Mesenchymal stem cell (in vitro differentiated cells and primary cell): ENCODE measurements around the gene APOBEC3H.

Experiments used
- DNase-seq: peaks from one replicate; pipeline ENCODE4 v3.0.0-alpha.2; 2013
- H2AFZ ChIP-seq: one replicate; pipeline ENCODE4 v1.6.1; 2013; ENCODE audit warnings: low read depth, mild to moderate bottlenecking, control low read depth, inconsistent platforms, low read length, moderate library complexity
- H2AK5ac ChIP-seq: 2 replicates; pipeline ENCODE4 v1.6.1; 2013; ENCODE audit warnings: low read length, moderate library complexity, mild to moderate bottlenecking, inconsistent platforms; ENCODE audit not compliant: severe bottlenecking
- H2BK120ac ChIP-seq: one replicate; pipeline ENCODE4 v1.6.1; 2013; ENCODE audit warnings: low read depth, mild to moderate bottlenecking, inconsistent platforms, low read length, moderate library complexity
- H2BK12ac ChIP-seq, 2 experiments: one replicate each; pipeline ENCODE4 v1.6.1; 2013; ENCODE audit warnings: inconsistent platforms in 2 of 2, low read length in 2 of 2, mild to moderate bottlenecking in 2 of 2, moderate library complexity in 2 of 2, control low read depth in 1 of 2
- H2BK15ac ChIP-seq: one replicate; pipeline ENCODE4 v1.6.1; 2013; ENCODE audit warnings: mild to moderate bottlenecking, low read depth, inconsistent platforms; ENCODE audit not compliant: poor library complexity, severe bottlenecking
- H2BK5ac ChIP-seq: 2 replicates; pipeline ENCODE4 v1.6.1; 2013; ENCODE audit warnings: low read depth, mild to moderate bottlenecking, low read length, control low read depth, inconsistent platforms; ENCODE audit not compliant: poor library complexity, severe bottlenecking
- H3K14ac ChIP-seq, 2 experiments: one replicate each; pipeline ENCODE4 v1.6.1; 2013; ENCODE audit warnings: inconsistent platforms in 2 of 2, low read length in 2 of 2, control low read depth in 1 of 2, mild to moderate bottlenecking in 1 of 2, moderate library complexity in 1 of 2
- H3K18ac ChIP-seq, 2 experiments: one replicate each; pipeline ENCODE4 v1.6.1; 2013; ENCODE audit warnings: inconsistent platforms in 2 of 2, low read length in 2 of 2, control low read depth in 1 of 2, low read depth in 1 of 2, mild to moderate bottlenecking in 1 of 2
- H3K23ac ChIP-seq, 2 experiments: one replicate each; pipeline ENCODE4 v1.6.1; 2013; ENCODE audit warnings: inconsistent platforms in 2 of 2, low read length in 2 of 2, mild to moderate bottlenecking in 2 of 2, moderate library complexity in 2 of 2, control low read depth in 1 of 2
- H3K27ac ChIP-seq: 2 replicates; pipeline ENCODE4 v1.5.1; 2013; ENCODE audit warnings: mild to moderate bottlenecking, moderate library complexity, low read length, control low read depth, inconsistent platforms; ENCODE audit not compliant: poor library complexity, severe bottlenecking
- H3K27me3 ChIP-seq, 2 experiments: 2 replicates each; pipeline versions ENCODE4 v1.6.1 to v1.7.0; 2013; ENCODE audit warnings: low read length in 2 of 2, mild to moderate bottlenecking in 2 of 2, moderate library complexity in 2 of 2, control low read depth in 1 of 2, inconsistent platforms in 1 of 2; ENCODE audit not compliant: control insufficient read depth in 1 of 2, insufficient read depth in 1 of 2
- H3K36me3 ChIP-seq, 2 experiments: 2 replicates each; pipeline versions ENCODE4 v1.6.1 to v1.7.0; 2013; ENCODE audit warnings: low read length in 2 of 2, control low read depth in 1 of 2, inconsistent platforms in 1 of 2, low read depth in 1 of 2, mild to moderate bottlenecking in 1 of 2; ENCODE audit not compliant: insufficient read depth in 2 of 2, control insufficient read depth in 1 of 2
- H3K4ac ChIP-seq, 2 experiments: one replicate each; pipeline ENCODE4 v1.6.1; 2013; ENCODE audit warnings: inconsistent platforms in 2 of 2, low read length in 2 of 2, mild to moderate bottlenecking in 2 of 2, moderate library complexity in 2 of 2, control low read depth in 1 of 2, low read depth in 1 of 2
- H3K4me1 ChIP-seq: 2 replicates; pipeline ENCODE4 v1.6.1; 2013; ENCODE audit warnings: low read depth, low read length, control low read depth; ENCODE audit not compliant: control insufficient read depth, insufficient read depth
- H3K4me2 ChIP-seq: 2 replicates; pipeline ENCODE4 v1.6.1; 2013; ENCODE audit warnings: low read length, mild to moderate bottlenecking, inconsistent platforms; ENCODE audit not compliant: poor library complexity, severe bottlenecking
- H3K4me3 ChIP-seq, 2 experiments: 2 replicates each; pipeline versions ENCODE4 v1.5.1 to v1.7.0; 2013; ENCODE audit warnings: low read length in 2 of 2, mild to moderate bottlenecking in 2 of 2, control low read depth in 1 of 2, low read depth in 1 of 2; ENCODE audit not compliant: insufficient read depth in 1 of 2
- H3K79me1 ChIP-seq: replicated peaks from 2 replicates; pipeline ENCODE4 v1.6.1; 2013; ENCODE audit warnings: mild to moderate bottlenecking, control low read depth, low read length, inconsistent platforms; ENCODE audit not compliant: poor library complexity, severe bottlenecking
- H3K9ac ChIP-seq: 2 replicates; pipeline ENCODE4 v1.7.0; 2013; ENCODE audit warnings: mild to moderate bottlenecking, low read length, moderate library complexity
- H3K9me3 ChIP-seq: 2 replicates; pipeline ENCODE4 v1.7.0; 2013; ENCODE audit warnings: mild to moderate bottlenecking, low read length; ENCODE audit not compliant: control insufficient read depth
- H4K8ac ChIP-seq: one replicate; pipeline ENCODE4 v1.6.1; 2013; ENCODE audit warnings: inconsistent platforms, mild to moderate bottlenecking, low read length, moderate library complexity
- H4K91ac ChIP-seq: one replicate; pipeline ENCODE4 v1.6.1; 2013; ENCODE audit warnings: mild to moderate bottlenecking, low read length, inconsistent platforms
- WGBS: methylation state at CpG from one replicate; pipeline ENCODE4 v1.1.7; 2013; ENCODE audit warnings: mixed read lengths; 5-methylcytosine and 5-hydroxymethylcytosine counted together

The APOBEC3H gene

GRCh38 chr22:39135092-39135896, 38.2 kb downstream of the APOBEC3H start:
- Histone ChIP-seq H2AFZ (no peak overlapping the region), H3K4ac (no peak overlapping the region), H3K36me3 (peaks cover 7 to 8% of the 10 kb centered on the region in 2 experiments), H4K91ac (no peak overlapping the region), H2BK15ac (no peak overlapping the region), H3K9me3 (no peaks in the 10 kb centered on the region), H2BK5ac (no peak overlapping the region), H3K23ac (no peak overlapping the region), H3K27ac (no peak overlapping the region), H3K18ac (no peak overlapping the region), H3K4me1 (peaks cover 12% of the 10 kb centered on the region), H2BK12ac (no peak overlapping the region), H3K79me1 (no peaks in the 10 kb centered on the region), H3K4me2 (no peak overlapping the region), H2AK5ac (no peak overlapping the region), H3K4me3 (no peak overlapping the region), H2BK120ac (no peak overlapping the region), H3K9ac (no peak overlapping the region), H4K8ac (no peak overlapping the region), H3K14ac (no peak overlapping the region), H3K27me3 (peaks cover 0 to 13% of the 10 kb centered on the region in 2 experiments)
- peak; percentile 57 for DNase-seq
- WGBS = 37% methylated on average over 15 of the region's 15 CpGs

GRCh38 chr22:39136317-39136716, 39.3 kb downstream of the APOBEC3H start:
- no peak overlapping the region for H3K4ac ChIP-seq
- H2BK15ac ChIP-seq = no peak overlapping the region
- no peak overlapping the region for H2BK5ac ChIP-seq
- peaks cover 0 to 13% of the 10 kb centered on the region in 2 experiments for H3K27me3 ChIP-seq
- no peak overlapping the region for H3K27ac ChIP-seq
- H2BK120ac ChIP-seq = no peak overlapping the region
- no peaks in the 10 kb centered on the region for H3K79me1 ChIP-seq
- H3K4me2 ChIP-seq = no peak overlapping the region
- no peak overlapping the region for H3K4me3 ChIP-seq
- peaks cover 8% of the 10 kb centered on the region for H3K4me1 ChIP-seq
- no peaks in the 10 kb centered on the region for H3K9me3 ChIP-seq
- H3K36me3 ChIP-seq = peaks cover 8 to 11% of the 10 kb centered on the region in 2 experiments
- DNase-seq = no peak
- H3K9ac ChIP-seq = no peak overlapping the region
- no peak overlapping the region for H2AFZ ChIP-seq
- H2AK5ac ChIP-seq = no peak overlapping the region
- no peak overlapping the region for H4K91ac ChIP-seq
- H4K8ac ChIP-seq = no peak overlapping the region
- no peak overlapping the region for H3K23ac ChIP-seq
- no peak overlapping the region for H2BK12ac ChIP-seq
- H3K18ac ChIP-seq = no peak overlapping the region
- no peak overlapping the region for H3K14ac ChIP-seq
- WGBS = 89% methylated on average over 8 of the region's 8 CpGs

- no peak overlapping the region for H3K14ac ChIP-seq
- H2BK15ac ChIP-seq = no peak overlapping the region
- H2BK120ac ChIP-seq = no peak overlapping the region
- no peak overlapping the region for H2AFZ ChIP-seq
- no peak overlapping the region for H3K9ac ChIP-seq
- H3K4me3 ChIP-seq = no peak overlapping the region
- H3K4ac ChIP-seq = no peak overlapping the region
- H4K91ac ChIP-seq = no peak overlapping the region
- no peaks in the 10 kb centered on the region for H3K79me1 ChIP-seq
- H3K4me1 ChIP-seq = peaks cover 7% of the 10 kb centered on the region
- no peak overlapping the region for H3K23ac ChIP-seq
- no peak for DNase-seq
- H3K9me3 ChIP-seq = no peaks in the 10 kb centered on the region
- H3K27me3 ChIP-seq = no peaks in the 10 kb centered on the region
- no peak overlapping the region for H3K18ac ChIP-seq
- H3K27ac ChIP-seq = no peak overlapping the region
- H2BK5ac ChIP-seq = no peak overlapping the region
- H3K36me3 ChIP-seq = peaks cover 0 to 5% of the 10 kb centered on the region in 2 experiments
- H2AK5ac ChIP-seq = no peak overlapping the region
- WGBS = 84% methylated on average over 14 of the region's 14 CpGs
- H2BK12ac ChIP-seq = no peak overlapping the region
- no peak overlapping the region for H4K8ac ChIP-seq
- no peak overlapping the region for H3K4me2 ChIP-seq
Measured at GRCh38 chr22:39138357-39138997, 41.4 kb downstream of the APOBEC3H start.

- Histone ChIP-seq H3K36me3 (peaks cover 0 to 5% of the 10 kb centered on the region in 2 experiments), H2AK5ac (no peak overlapping the region), H3K14ac (peak overlapping the region in 1 of 2 experiments; percentile 85), H3K9me3 (no peaks in the 10 kb centered on the region), H3K27me3 (no peaks in the 10 kb centered on the region), H3K18ac (no peak overlapping the region), H3K23ac (no peak overlapping the region), H2BK120ac (no peak overlapping the region), H3K4me3 (no peak overlapping the region), H2AFZ (no peak overlapping the region), H2BK5ac (no peak overlapping the region), H4K8ac (no peak overlapping the region), H3K4me1 (peaks cover 14% of the 10 kb centered on the region), H3K4me2 (no peak overlapping the region), H2BK12ac (no peak overlapping the region), H4K91ac (no peak overlapping the region), H3K4ac (no peak overlapping the region), H2BK15ac (no peak overlapping the region), H3K27ac (no peak overlapping the region), H3K79me1 (no peaks in the 10 kb centered on the region), H3K9ac (no peak overlapping the region)
- WGBS = 84% methylated on average over 7 of the region's 7 CpGs
- no peak for DNase-seq
Measured at GRCh38 chr22:39139933-39140332, 42.9 kb downstream of the APOBEC3H start.
